ENCODE measurements around the gene SH3D19.

The SH3D19 gene

DNA sequence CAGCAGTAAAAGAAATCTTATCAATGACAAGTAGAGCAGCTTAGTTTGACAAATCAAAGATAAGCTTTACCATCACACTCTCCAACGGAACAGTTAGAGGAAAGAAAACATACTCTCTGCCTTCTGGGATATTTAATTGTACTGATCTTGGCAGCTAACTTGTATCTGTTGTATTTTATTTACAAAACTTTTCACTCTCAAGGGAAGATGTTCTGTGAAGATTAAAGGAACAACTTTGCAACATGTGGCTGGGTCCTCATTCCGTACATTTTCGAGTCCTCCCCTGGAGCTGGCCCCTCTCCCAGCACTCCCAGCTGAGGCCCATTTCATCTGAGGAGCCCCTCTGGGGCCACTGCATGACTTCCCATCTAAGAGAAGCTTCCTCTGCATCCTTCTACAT is 151.5 kb downstream of the SH3D19 start:
- TF ChIP-seq, protein P1, sequence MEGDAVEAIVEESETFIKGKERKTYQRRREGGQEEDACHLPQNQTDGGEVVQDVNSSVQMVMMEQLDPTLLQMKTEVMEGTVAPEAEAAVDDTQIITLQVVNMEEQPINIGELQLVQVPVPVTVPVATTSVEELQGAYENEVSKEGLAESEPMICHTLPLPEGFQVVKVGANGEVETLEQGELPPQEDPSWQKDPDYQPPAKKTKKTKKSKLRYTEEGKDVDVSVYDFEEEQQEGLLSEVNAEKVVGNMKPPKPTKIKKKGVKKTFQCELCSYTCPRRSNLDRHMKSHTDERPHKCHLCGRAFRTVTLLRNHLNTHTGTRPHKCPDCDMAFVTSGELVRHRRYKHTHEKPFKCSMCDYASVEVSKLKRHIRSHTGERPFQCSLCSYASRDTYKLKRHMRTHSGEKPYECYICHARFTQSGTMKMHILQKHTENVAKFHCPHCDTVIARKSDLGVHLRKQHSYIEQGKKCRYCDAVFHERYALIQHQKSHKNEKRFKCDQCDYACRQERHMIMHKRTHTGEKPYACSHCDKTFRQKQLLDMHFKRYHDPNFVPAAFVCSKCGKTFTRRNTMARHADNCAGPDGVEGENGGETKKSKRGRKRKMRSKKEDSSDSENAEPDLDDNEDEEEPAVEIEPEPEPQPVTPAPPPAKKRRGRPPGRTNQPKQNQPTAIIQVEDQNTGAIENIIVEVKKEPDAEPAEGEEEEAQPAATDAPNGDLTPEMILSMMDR (IDR thresholded peaks at IDR 0.05): no peak

DNA sequence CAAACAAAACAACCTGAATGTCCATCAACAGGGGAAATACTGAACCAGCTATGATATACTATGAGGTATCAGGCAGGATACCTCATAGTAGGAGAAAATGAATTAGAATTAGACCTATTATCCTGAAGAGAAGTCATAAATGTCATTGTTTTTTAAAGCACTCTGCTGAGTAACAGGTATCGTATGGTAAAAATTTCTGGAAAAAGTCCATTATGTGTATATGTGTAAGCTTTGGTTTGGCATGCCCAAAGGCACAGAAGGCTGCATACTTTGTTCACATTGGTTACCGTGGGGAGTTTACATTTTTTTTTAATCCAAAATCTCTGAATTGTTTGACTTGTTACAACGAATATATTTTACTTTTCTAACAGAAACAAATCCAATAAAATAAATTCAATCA is 155.5 kb downstream of the SH3D19 start:
- TF ChIP-seq, protein P1 (IDR thresholded peaks at IDR 0.05): no peak

DNA sequence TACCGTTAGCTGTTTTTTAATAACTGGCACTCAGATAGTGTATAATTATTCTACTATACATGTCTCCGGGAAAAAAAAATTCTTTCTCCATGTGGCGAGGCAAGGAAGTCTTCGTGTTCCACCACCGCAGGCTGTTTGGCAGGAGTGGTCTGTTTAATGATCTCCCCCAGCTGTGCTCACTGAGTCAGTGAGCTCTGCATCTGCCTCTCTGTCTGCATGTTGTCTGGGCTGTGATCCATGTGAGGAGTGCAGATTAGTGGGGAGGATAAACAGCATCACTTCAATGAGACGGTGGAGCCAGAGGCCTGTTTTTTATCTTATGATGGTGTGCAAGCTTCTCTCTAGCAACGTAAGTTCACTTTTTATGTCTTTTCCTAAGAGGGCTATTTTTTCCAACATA is 156.2 kb downstream of the SH3D19 start:
- TF ChIP-seq, protein P1 (IDR thresholded peaks at IDR 0.05): no peak

DNA sequence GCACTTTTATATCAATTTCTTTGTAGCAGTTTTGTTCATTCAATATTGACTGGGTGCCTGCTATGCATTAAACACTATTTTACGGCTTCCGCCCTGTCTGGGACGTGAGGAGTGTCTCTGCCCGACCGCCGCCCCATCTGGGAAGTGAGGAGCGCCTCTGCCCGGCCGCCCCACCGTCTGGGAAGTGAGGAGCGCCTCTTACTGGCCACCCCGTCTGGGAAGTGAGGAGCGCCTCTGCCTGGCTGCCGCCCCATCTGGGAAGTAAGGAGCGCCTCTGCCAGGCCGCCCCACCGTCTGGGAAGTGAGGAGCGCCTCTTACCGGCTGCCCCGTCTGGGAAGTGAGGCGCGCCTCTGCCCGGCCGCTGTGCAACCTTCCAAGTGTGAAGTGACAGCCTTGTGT is 157.8 kb downstream of the SH3D19 start:
- TF ChIP-seq, protein P1 (IDR thresholded peaks at IDR 0.05): no peak

DNA sequence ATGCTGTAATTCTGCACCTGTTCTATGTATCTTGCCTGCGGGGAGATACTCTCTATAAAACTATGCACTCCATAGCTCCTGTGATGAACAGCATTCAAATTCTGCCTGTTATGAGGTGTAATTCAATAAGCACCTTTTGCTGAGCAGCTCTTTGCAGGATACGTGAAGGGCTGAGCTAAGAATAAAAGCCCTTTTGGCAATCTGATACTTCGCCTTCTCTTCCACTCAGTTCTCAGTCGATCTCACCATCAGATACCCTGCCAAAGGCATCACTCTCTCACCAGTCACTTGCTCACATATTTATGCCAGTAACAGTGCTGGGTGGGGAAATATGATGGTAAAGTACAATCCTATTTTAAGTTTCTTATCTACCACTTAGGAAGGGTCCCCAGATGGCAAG is 158.8 kb downstream of the SH3D19 start:
- TF ChIP-seq, protein P1 (IDR thresholded peaks at IDR 0.05): no peak

DNA sequence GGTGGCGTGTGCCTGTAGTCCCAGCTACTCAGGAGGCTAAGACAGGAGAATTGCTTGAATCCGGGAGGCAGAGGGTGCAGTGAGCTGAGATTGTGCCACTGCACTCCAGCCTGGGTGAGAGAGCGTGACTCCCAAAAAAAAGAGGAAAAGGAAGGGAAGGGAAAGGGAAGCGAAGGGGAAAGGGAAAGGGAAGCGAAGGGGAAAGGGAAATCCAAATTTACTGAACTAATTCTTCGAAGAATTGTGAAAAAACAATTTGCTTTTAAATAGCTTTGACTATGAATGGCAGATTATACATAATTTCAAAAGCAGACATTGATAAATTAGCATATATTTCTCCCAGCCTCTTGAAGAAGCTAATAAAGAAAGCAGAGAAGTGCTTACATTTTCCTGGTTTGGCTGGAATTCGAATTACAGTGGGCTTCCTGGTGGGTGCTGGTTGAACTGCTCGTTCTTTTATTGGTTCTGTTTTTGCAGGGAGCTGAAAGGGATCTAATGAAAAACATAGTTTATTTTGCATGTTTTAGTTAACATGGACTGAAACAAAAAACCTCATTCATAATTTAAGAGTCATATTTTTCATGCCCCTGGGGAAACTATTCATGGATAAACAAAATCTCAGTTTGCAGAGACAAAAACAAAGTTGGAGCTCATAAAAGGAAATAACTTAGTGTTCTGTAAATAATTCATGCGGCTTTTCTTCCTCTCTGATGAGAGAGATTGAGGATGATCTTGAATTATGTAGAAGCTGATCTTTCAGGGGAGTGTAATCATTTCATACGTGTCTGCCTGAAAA is 160.0 kb downstream of the SH3D19 start:
- TF ChIP-seq, protein P1 (IDR thresholded peaks at IDR 0.05): no peak

DNA sequence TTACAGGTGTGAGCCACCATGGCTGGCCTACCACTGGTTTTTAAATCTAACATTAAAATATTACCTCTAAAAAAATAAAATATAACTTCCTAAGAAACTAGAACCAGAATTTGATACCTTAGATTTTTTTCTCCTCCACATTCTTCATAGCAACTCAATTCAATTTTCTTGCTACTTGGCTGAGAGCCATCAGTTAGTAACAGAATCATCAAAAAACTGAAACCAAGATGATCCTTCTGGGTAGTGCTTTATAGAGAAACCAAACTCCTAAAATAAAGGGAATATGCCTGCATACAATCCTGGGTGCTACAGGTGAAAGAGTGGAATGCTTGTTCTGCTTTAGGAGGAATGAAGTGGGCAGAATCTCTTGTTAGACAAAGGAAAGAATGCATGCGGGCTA is 161.6 kb downstream of the SH3D19 start:
- TF ChIP-seq, protein P1 (IDR thresholded peaks at IDR 0.05): no peak

DNA sequence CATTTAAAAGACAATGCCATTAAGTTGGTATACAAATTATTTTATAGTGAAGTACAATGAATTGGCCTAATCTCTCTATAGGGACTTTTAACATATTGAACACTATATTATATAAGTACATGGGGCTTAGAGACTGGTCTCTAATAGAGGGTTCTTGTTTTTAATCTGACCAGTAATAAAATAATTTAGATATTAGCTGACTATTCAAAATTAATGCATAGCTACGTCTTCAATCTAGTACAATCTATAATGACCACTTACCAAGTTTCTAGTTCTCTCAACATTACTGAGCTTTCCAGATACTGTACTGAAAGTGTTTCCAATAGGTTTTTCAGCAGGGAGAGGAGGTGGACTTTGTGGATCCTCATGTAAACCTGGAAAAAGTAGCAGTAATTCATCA is 166.4 kb downstream of the SH3D19 start:
- TF ChIP-seq, protein P1 (IDR thresholded peaks at IDR 0.05): no peak
